Neural cell (in vitro differentiated cells): ENCODE results near the gene LINGO4.

Source experiments
- CTCF ChIP-seq: fragments of 450-650 bp; IDR thresholded peaks from 2 replicates; pipeline ENCODE4 v1.5.1; 2014; ENCODE audit warnings: antibody characterized with exemption, mild to moderate bottlenecking, moderate library complexity; ENCODE audit not compliant: poor library complexity, severe bottlenecking
- EP300 ChIP-seq: fragments of 450-650 bp; conservative IDR thresholded peaks from 2 replicates; pipeline ENCODE4 v1.6.1; 2014; ENCODE audit warnings: antibody characterized with exemption, mild to moderate bottlenecking, moderate library complexity; ENCODE audit not compliant: poor library complexity, severe bottlenecking
- EZH2 ChIP-seq: fragments of 200-600, 300-800 bp; shearing (Covaris generic), sonication (generic); IDR thresholded peaks from 2 replicates; pipeline ENCODE4 v1.6.1; 2014; ENCODE audit warnings: antibody characterized with exemption, low read length, borderline replicate concordance, mild to moderate bottlenecking; ENCODE audit not compliant: insufficient read depth, poor library complexity, severe bottlenecking
- MXI1 ChIP-seq: fragments of 450-650 bp; conservative IDR thresholded peaks from 2 replicates; pipeline ENCODE4 v1.6.1; 2014; ENCODE audit warnings: antibody characterized with exemption, mild to moderate bottlenecking; ENCODE audit not compliant: poor library complexity, severe bottlenecking
- RAD21 ChIP-seq: fragments of 450-650 bp; conservative IDR thresholded peaks from 2 replicates; pipeline ENCODE4 v1.6.1; 2014; ENCODE audit warnings: antibody characterized with exemption, mild to moderate bottlenecking, moderate library complexity
- REST ChIP-seq: IDR thresholded peaks from 2 replicates; pipeline ENCODE4 v1.6.1; 2012; ENCODE audit warnings: borderline replicate concordance
- TAF1 ChIP-seq: IDR thresholded peaks from 2 replicates; pipeline ENCODE4 v1.6.1; 2012; ENCODE audit warnings: low read depth

- TF ChIP-seq MXI1 (no peak), REST (no peak), EZH2 (no peak), CTCF (no peak), EP300 (no peak), TAF1 (no peak), RAD21 (no peak)
Measured at GRCh38 chr1:151846062-151846568, 40.9 kb upstream of the LINGO4 start.
